SK-N-SH treated with all-trans-retinoic acid at 6 μM for 48 hours (cell line): ENCODE results near the gene SLC22A12.

ENCODE experiments used
- ARNTL ChIP-seq: fragments of 450-650 bp; formaldehyde crosslinking; IDR thresholded peaks from 2 replicates; pipeline ENCODE4 v1.5.0; 2020; ENCODE audit warnings: low read depth, mild to moderate bottlenecking, moderate library complexity, borderline replicate concordance
- GLIS3 ChIP-seq: fragments of 250-450 bp; sonication (Bioruptor Pico); IDR thresholded peaks from 2 replicates; pipeline ENCODE4 v1.5.0; 2020; ENCODE audit warnings: mild to moderate bottlenecking, moderate library complexity
- PATZ1 ChIP-seq: fragments of 250-450 bp; sonication (Bioruptor Pico); IDR thresholded peaks from 2 replicates; pipeline ENCODE4 v1.8.0; 2020; ENCODE audit warnings: mild to moderate bottlenecking, moderate library complexity, borderline replicate concordance
- ZC3H10 ChIP-seq: fragments of 250-450 bp; sonication (Bioruptor Pico); IDR thresholded peaks from 2 replicates; pipeline ENCODE4 v1.5.1; 2021; ENCODE audit warnings: mild to moderate bottlenecking, moderate library complexity
- ZFP3 ChIP-seq: fragments of 250-450 bp; sonication (Bioruptor Pico); IDR thresholded peaks from 2 replicates; pipeline ENCODE4 v1.5.0; 2020; ENCODE audit warnings: mild to moderate bottlenecking, moderate library complexity
- ZNF8 ChIP-seq: fragments of 450-650 bp; formaldehyde crosslinking; IDR thresholded peaks from 2 replicates; pipeline ENCODE4 v1.5.0; 2020; ENCODE audit warnings: mild to moderate bottlenecking, moderate library complexity
- TF ChIP-seq, protein P1 (sequence below): fragments of 250-450 bp; sonication (Bioruptor Pico); IDR thresholded peaks from 2 replicates; pipeline ENCODE4 v1.5.1; 2021; ENCODE audit warnings: mild to moderate bottlenecking, moderate library complexity

- TF ChIP-seq ZC3H10 (CRISPR knock-in tag) (no peak), GLIS3 (CRISPR knock-in tag) (no peak), ZFP3 (CRISPR knock-in tag) (no peak), ARNTL (CRISPR knock-in tag) (no peak), PATZ1 (no peak), ZNF8 (CRISPR knock-in tag) (no peak)
- TF ChIP-seq, protein P1, sequence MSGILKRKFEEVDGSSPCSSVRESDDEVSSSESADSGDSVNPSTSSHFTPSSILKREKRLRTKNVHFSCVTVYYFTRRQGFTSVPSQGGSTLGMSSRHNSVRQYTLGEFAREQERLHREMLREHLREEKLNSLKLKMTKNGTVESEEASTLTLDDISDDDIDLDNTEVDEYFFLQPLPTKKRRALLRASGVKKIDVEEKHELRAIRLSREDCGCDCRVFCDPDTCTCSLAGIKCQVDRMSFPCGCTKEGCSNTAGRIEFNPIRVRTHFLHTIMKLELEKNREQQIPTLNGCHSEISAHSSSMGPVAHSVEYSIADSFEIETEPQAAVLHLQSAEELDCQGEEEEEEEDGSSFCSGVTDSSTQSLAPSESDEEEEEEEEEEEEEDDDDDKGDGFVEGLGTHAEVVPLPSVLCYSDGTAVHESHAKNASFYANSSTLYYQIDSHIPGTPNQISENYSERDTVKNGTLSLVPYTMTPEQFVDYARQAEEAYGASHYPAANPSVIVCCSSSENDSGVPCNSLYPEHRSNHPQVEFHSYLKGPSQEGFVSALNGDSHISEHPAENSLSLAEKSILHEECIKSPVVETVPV: no peak
Measured at GRCh38 chr11:64562723-64563351, 28.2 kb upstream of the SLC22A12 start.
